Progenitor cell of endocrine pancreas (in vitro differentiated cells): ENCODE measurements around the gene ENO2. TPM values are rescaled to one million over a fixed set of nuclear protein-coding genes. Genes with fewer than 3 reads are reported as not detected.

Experiments used
- DNase-seq: peaks from one replicate; pipeline ENCODE4 v3.0.0; 2021; ENCODE audit warnings: low spot score; ENCODE audit not compliant: unreplicated experiment
- H3K27ac Mint-ChIP-seq: 2 replicates; pipeline ENCODE4 v1.8.0; 2021; ENCODE audit warnings: mild to moderate bottlenecking, moderate library complexity, mixed read lengths
- H3K27me3 Mint-ChIP-seq: 2 replicates; pipeline ENCODE4 v1.8.0; 2021; ENCODE audit warnings: mixed read lengths
- H3K36me3 Mint-ChIP-seq: 2 replicates; pipeline ENCODE4 v1.8.0; 2022; ENCODE audit warnings: mixed read lengths; ENCODE audit not compliant: insufficient read depth
- H3K4me1 Mint-ChIP-seq: 2 replicates; pipeline ENCODE4 v1.8.0; 2021; ENCODE audit warnings: low read depth, mixed read lengths
- H3K4me3 Mint-ChIP-seq: 2 replicates; pipeline ENCODE4 v1.8.0; 2021; ENCODE audit warnings: low read depth, mild to moderate bottlenecking, moderate library complexity, mixed read lengths
- H3K9me3 Mint-ChIP-seq: 2 replicates; pipeline ENCODE4 v1.8.0; 2021; ENCODE audit warnings: low read depth, mixed read lengths
- total RNA-seq: library from RNA; stranded (reverse); gene quantifications from 2 replicates; pipeline ENCODE4 v1.2.1, GENCODE V29; 2021
- TF ChIP-seq, protein P1 (sequence below): fragments of 200-600 bp; sonication (generic); IDR thresholded peaks from one replicate; pipeline ENCODE4 v1.5.0; 2021; ENCODE audit warnings: antibody characterized with exemption, mild to moderate bottlenecking; ENCODE audit not compliant: unreplicated experiment

Gene ENO2
- total RNA-seq, 1 donor from 2014 or later = 77.9 TPM

- Mint-ChIP-seq H3K4me1 (peaks cover 17% of the 10 kb centered on the region), H3K27me3 (no peaks in the 10 kb centered on the region), H3K27ac (no peak overlapping the region), H3K9me3 (no peaks in the 10 kb centered on the region), H3K4me3 (no peak overlapping the region), H3K36me3 (peaks cover 9% of the 10 kb centered on the region)
- TF ChIP-seq, protein P1, sequence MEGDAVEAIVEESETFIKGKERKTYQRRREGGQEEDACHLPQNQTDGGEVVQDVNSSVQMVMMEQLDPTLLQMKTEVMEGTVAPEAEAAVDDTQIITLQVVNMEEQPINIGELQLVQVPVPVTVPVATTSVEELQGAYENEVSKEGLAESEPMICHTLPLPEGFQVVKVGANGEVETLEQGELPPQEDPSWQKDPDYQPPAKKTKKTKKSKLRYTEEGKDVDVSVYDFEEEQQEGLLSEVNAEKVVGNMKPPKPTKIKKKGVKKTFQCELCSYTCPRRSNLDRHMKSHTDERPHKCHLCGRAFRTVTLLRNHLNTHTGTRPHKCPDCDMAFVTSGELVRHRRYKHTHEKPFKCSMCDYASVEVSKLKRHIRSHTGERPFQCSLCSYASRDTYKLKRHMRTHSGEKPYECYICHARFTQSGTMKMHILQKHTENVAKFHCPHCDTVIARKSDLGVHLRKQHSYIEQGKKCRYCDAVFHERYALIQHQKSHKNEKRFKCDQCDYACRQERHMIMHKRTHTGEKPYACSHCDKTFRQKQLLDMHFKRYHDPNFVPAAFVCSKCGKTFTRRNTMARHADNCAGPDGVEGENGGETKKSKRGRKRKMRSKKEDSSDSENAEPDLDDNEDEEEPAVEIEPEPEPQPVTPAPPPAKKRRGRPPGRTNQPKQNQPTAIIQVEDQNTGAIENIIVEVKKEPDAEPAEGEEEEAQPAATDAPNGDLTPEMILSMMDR = no peak
- no peak for DNase-seq
Measured at GRCh38 chr12:6957741-6958608, 43.6 kb downstream of the ENO2 start.

GRCh38 chr12:6958609-6959057, 44.3 kb downstream of the ENO2 start:
- peaks cover 9% of the 10 kb centered on the region for H3K36me3 Mint-ChIP-seq
- TF ChIP-seq, protein P1 = no peak
- H3K4me1 Mint-ChIP-seq = peaks cover 17% of the 10 kb centered on the region
- H3K9me3 Mint-ChIP-seq = no peaks in the 10 kb centered on the region
- no peak overlapping the region for H3K4me3 Mint-ChIP-seq
- no peak overlapping the region for H3K27ac Mint-ChIP-seq
- DNase-seq = no peak
- no peaks in the 10 kb centered on the region for H3K27me3 Mint-ChIP-seq

GRCh38 chr12:6959058-6959804, 44.9 kb downstream of the ENO2 start:
- TF ChIP-seq, protein P1 = no peak
- no peak overlapping the region for H3K27ac Mint-ChIP-seq
- no peak for DNase-seq
- H3K36me3 Mint-ChIP-seq = peaks cover 10% of the 10 kb centered on the region
- H3K4me3 Mint-ChIP-seq = no peak overlapping the region
- no peaks in the 10 kb centered on the region for H3K27me3 Mint-ChIP-seq
- H3K9me3 Mint-ChIP-seq = no peaks in the 10 kb centered on the region
- peaks cover 20% of the 10 kb centered on the region for H3K4me1 Mint-ChIP-seq

DNA sequence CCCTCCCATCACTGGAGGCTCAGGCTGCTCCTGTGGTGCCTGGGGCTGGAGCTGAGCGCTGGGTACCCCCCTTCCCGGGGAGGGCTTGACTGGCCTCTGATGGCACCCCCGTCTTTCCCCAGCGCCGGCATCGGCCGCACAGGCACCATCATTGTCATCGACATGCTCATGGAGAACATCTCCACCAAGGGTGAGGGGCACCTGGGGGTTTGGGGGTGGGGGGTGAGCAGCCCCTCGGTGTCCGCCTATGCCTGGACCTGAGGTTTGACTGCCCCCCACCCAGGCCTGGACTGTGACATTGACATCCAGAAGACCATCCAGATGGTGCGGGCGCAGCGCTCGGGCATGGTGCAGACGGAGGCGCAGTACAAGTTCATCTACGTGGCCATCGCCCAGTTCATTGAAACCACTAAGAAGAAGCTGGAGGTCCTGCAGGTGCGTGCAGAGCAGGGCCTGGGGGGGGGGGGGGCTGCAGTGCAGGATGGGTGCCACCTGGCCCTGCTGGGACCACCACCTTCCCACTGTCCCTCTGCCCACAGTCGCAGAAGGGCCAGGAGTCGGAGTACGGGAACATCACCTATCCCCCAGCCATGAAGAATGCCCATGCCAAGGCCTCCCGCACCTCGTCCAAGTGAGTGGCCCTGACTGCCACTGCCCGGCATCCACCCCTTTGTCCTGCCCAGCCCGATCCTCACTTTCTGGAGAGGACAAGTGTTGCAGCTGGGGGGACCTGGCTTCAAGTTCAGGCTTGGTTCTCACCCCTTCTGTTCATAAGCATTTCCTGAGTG, 45.6 kb downstream of the ENO2 start:
- peaks cover 28% of the 10 kb centered on the region for H3K4me1 Mint-ChIP-seq
- H3K4me3 Mint-ChIP-seq = no peak overlapping the region
- no peaks in the 10 kb centered on the region for H3K27me3 Mint-ChIP-seq
- DNase-seq = no peak
- H3K27ac Mint-ChIP-seq = no peak overlapping the region
- H3K36me3 Mint-ChIP-seq = peaks cover 13% of the 10 kb centered on the region
- TF ChIP-seq, protein P1 = no peak
- H3K9me3 Mint-ChIP-seq = no peaks in the 10 kb centered on the region
